ENCODE data around the gene IFT80.

The IFT80 gene

DNA sequence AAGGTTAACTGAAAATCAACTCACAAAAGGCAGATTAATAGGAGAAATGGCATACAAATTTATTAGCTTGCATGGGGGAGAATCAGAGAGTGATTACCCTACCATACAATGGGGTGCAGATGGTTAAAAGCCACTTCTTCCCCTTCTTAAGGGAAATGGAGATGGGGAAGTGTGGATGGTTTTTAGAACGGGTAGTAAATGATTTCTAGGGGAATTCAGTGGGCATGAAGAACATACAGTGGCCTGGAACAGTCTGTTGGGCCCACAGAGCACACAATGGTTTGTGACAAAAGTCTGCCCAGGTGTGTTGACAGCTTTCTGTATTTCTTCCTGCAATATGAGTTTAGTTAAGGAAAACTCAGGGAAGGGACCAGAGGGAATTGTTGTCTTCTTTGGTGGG lies 112.8 kb downstream of the IFT80 start:
- Histone ChIP-seq H3K27ac (no peak overlapping the region), H3K4me1 (no peaks in the 10 kb centered on the region), H3K9me3 (no peaks in the 10 kb centered on the region), H3K27me3 (no peaks in the 10 kb centered on the region), H3K36me3 (peaks cover 4 to 7% (median 6%) of the 10 kb centered on the region in 3 donors), H3K4me3 (no peak overlapping the region)
- TF ChIP-seq CTCF (IDR thresholded peaks at IDR 0.05) = no peak
- intact Hi-C loops (cut with DNase I; ENCODE audit: low total_unique reads) = no loop called here
- DNase-seq = no peak

DNA sequence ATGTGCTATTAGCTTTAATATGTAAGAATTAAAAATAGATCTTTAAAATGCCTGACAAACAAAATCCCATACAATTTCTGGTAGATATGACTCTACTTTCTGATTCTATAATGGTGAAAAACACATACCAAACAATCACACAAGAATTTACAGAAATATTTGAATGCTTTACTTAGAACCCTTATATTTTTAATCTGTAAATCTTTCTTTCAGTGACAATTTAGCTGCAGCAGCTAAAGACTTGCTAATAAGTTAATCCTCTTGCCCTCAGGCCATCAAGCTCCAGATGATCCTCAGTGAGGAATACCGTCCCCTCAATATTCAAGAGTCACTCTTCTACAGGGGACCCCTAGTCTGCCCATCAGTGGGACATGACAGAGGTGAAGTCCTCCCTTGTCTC lies 118.2 kb downstream of the IFT80 start:
- intact Hi-C loops (cut with DNase I; ENCODE audit: low total_unique reads) = no loop called here
- no peaks in the 10 kb centered on the region for H3K27me3 ChIP-seq
- H3K27ac ChIP-seq = no peak overlapping the region
- no peak for TF ChIP-seq CTCF (IDR thresholded peaks at IDR 0.05)
- no peaks in the 10 kb centered on the region for H3K9me3 ChIP-seq
- no peak for DNase-seq
- H3K4me1 ChIP-seq = no peaks in the 10 kb centered on the region
- no peak overlapping the region for H3K4me3 ChIP-seq
- peaks cover 22 to 27% (median 26%) of the 10 kb centered on the region in 3 donors for H3K36me3 ChIP-seq

DNA sequence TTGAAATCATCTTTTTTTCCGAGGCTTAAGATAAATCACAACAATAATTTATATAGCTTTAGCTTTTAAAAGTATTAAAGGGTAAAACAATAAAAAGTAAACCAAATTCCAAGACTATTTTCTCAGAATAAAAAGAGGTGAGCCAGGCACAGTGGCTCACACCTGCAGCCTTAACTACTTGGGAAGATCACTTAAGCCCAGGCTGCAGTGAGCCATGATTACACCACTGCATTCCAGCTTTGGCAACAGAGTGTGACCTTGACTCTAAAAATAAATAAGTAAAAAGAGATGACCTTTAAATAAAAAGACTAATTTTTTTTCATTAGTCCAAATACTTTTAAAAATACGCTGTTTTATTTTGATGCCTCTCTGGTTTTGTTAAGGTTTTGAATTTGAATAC lies 119.4 kb downstream of the IFT80 start:
- H3K4me3 ChIP-seq = no peak overlapping the region
- H3K27me3 ChIP-seq = no peaks in the 10 kb centered on the region
- no peaks in the 10 kb centered on the region for H3K4me1 ChIP-seq
- H3K27ac ChIP-seq = no peak overlapping the region
- DNase-seq = no peak
- H3K9me3 ChIP-seq = no peaks in the 10 kb centered on the region
- TF ChIP-seq CTCF (IDR thresholded peaks at IDR 0.05) = no peak
- intact Hi-C loops (cut with DNase I; ENCODE audit: low total_unique reads) = no loop called here
- H3K36me3 ChIP-seq = peaks cover 22 to 28% (median 26%) of the 10 kb centered on the region in 3 donors

GRCh38 chr3:160278210-160278609 lies 120.8 kb downstream of the IFT80 start:
- no peak for DNase-seq
- no peak overlapping the region for H3K4me3 ChIP-seq
- no peak overlapping the region for H3K27ac ChIP-seq
- TF ChIP-seq CTCF (IDR thresholded peaks at IDR 0.05) = no peak
- H3K9me3 ChIP-seq = no peaks in the 10 kb centered on the region
- no peaks in the 10 kb centered on the region for H3K4me1 ChIP-seq
- intact Hi-C loops (cut with DNase I; ENCODE audit: low total_unique reads) = no loop called here
- peaks cover 22 to 32% (median 26%) of the 10 kb centered on the region in 3 donors for H3K36me3 ChIP-seq
- H3K27me3 ChIP-seq = no peaks in the 10 kb centered on the region

GRCh38 chr3:160265088-160265487 lies 133.9 kb downstream of the IFT80 start:
- intact Hi-C loops (cut with DNase I; ENCODE audit: low total_unique reads) = no loop called here
- H3K27ac ChIP-seq = no peak overlapping the region
- H3K9me3 ChIP-seq = no peaks in the 10 kb centered on the region
- DNase-seq = no peak
- H3K27me3 ChIP-seq = no peaks in the 10 kb centered on the region
- no peaks in the 10 kb centered on the region for H3K4me1 ChIP-seq
- H3K4me3 ChIP-seq = no peak overlapping the region
- H3K36me3 ChIP-seq = peaks cover 6 to 10% (median 10%) of the 10 kb centered on the region in 3 donors
- no peak for TF ChIP-seq CTCF (IDR thresholded peaks at IDR 0.05)
